Activated CD4-positive, CD25-positive, alpha-beta regulatory T cell treated with anti-CD3 and anti-CD28 coated beads, Interleukin-2, amount 50 U/mL, for 72 hours (primary cell): ENCODE data around the gene TEKT5.
"Not testable (repeated sequence)": the region's sequence is repeated elsewhere in the genome, so short reads cannot be mapped to it uniquely, and the experiment has no call there.

Source experiments
- DNase-seq: peaks from one replicate; pipeline ENCODE4 v3.0.0; 2021

Gene TEKT5

GRCh38 chr16:10629592-10629963, 65.2 kb downstream of the TEKT5 start:
- no peak for DNase-seq

- no peak for DNase-seq
These were observed 69.0 kb downstream of the TEKT5 start for GRCh38 chr16:10625595-10626357.

GRCh38 chr16:10624527-10624926, 70.2 kb downstream of the TEKT5 start:
- DNase-seq: no peak

GRCh38 chr16:10623059-10623458, 71.7 kb downstream of the TEKT5 start:
- DNase-seq: no peak

DNA sequence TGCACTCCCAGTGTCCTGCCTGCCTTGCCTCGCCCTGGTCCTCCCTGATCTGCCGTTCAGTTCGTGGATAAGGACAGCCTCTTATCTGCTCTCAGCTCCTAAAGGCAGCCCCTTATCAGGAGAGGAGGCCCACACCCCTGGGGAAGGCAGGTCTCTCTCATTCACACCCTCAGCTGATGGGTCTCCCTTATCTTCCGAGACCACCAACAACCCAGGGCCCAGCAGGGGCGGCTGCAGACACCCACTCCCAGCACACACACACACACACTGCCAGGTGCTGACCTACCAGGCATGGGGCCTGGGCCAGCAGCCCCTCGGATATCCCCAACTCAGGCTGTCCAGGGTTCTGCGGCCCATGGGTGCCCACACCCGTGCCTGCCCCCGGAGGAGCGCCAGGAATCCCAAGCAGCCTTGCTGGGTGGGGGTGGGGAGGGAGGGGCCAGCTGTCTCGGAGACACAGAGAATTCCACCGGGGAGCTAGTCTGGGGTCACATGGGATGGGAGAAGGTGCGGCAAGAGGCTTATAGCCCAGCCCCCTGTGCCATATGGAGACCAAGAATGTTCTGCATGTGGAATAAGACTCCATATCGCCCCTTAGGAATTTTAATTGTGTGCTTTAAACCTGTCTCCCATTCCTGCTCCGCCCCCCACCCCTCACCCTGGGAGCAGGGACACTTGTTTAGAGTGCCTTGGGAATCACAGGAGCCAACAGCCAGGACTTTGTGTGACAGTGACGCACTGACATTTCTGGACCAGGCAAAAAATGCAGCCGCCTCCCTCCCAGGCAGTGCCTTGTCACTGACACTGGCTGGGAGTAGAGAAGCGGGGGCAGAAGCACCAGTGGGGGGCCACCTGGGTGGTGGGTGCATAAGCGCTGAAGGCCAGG, 72.5 kb downstream of the TEKT5 start:
- no peak for DNase-seq

DNA sequence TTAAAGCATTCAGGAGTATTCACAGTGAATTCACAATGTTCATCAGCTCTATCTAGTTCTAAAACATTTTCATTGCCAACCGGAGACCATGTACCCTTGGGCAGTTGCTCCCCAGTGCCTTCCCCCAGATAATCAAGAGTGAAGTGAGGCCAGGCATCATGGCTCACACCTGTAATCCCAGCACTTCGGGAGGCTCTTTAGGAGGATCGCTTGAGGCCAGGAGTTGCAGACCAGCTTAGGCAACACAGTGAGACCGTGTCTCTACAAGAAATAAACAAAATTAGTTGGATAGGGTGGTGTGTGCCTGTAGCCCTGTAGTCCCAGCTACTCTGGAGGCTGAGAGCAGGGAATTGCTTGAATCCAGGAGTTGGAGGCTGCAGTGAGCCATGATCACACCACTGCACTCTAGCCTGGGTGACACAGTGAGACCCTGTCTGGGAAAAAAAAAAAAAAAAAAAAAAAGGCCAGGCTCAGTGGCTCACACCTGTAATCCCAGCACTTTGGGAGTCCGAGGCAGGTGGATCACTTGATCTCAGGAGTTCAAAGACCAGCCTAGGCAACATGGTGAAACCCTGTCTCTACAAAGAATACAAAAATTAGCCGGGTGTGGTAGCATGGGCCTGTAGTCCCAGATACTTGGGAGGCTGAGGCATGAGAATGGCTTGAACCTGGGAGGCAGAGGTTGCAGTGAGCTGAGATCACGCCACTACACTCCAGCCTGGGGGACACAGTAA, 73.3 kb downstream of the TEKT5 start:
- DNase-seq: not testable (repeated sequence)

DNA sequence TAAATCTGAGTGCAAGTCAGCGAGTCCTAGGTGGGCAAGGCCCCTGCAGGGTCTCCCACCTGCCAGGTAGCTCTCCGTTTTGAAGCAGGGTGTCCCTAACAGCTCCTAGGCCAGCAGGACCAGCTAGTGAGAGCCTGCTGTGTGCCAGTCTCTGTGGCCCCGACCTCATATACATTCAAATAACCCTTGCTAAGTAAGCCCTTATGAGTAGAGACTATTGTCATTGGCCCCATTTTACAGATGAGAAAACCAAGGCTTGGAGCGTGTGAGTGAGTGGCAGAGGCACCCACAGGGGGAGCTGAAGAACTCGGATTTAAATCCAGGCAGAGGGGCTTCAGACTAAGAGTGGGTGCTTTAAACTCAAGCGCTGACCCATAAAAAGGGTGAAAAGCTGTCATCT, 74.6 kb downstream of the TEKT5 start:
- DNase-seq: no peak

- no peak for DNase-seq
These were observed 75.4 kb downstream of the TEKT5 start for GRCh38 chr16:10619271-10619849.

GRCh38 chr16:10618710-10619209, 76.0 kb downstream of the TEKT5 start:
- DNase-seq: no peak

- DNase-seq: no peak
These were observed 76.9 kb downstream of the TEKT5 start for GRCh38 chr16:10617662-10618420.

GRCh38 chr16:10616756-10617640, 77.7 kb downstream of the TEKT5 start:
- DNase-seq: no peak

- no peak for DNase-seq
These were observed 78.3 kb downstream of the TEKT5 start for GRCh38 chr16:10616419-10616755.

DNA sequence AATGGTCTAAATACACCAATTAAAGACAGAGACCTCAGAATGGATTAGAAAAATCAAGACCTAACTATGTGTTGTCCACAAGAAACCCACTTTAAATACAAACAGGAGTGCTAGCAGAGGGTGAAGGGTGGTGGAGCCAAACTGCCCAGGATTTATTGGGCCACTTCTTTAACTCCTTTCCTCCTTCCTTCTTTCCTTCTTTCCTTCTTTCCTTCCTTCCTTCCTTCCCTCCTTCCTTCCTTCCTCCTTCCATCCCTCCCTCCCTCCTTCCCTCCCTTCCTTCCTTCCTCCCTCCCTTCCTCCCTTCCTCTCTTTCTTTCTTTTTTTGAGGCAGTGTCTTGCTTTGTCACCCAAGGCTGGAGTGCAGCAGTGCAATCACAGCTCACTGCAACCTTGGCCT, 80.0 kb downstream of the TEKT5 start:
- DNase-seq: no peak

DNA sequence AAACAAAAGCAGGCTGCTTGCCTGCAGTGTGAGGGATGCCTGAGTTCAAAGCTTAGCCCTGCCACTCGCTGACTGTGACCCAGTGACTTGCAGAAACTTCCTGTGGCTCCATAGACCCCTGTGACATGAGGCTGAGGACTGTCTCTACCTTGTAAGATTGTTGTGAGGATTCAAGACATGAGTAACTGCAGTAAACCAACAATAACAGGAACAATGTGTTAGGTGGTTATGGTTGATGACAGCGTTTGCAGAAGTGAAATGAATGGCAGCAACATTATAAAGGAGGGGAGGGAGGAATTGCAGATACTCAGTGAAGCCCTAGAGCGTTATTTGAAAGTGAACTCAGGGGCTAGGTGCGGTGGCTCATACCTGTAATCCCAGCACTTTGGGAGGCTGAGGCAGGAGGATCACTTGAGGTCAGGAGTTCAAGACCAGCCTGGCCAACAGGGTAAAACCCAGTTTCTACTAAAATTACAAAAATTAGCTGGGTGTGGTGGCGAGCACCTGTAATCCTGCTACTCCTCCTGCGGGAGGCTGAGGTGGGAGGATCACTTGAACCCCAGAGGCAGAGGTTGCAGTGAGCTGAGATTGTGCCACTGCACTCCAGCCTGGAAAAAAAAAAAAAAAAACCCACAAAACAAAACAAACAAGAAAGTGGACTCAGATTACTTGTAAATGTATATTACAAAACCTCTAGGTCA, 80.8 kb downstream of the TEKT5 start:
- DNase-seq: no peak

- DNase-seq: no peak
These were observed 82.0 kb downstream of the TEKT5 start for GRCh38 chr16:10612649-10613179.

GRCh38 chr16:10611825-10612342, 82.8 kb downstream of the TEKT5 start:
- no peak for DNase-seq

DNA sequence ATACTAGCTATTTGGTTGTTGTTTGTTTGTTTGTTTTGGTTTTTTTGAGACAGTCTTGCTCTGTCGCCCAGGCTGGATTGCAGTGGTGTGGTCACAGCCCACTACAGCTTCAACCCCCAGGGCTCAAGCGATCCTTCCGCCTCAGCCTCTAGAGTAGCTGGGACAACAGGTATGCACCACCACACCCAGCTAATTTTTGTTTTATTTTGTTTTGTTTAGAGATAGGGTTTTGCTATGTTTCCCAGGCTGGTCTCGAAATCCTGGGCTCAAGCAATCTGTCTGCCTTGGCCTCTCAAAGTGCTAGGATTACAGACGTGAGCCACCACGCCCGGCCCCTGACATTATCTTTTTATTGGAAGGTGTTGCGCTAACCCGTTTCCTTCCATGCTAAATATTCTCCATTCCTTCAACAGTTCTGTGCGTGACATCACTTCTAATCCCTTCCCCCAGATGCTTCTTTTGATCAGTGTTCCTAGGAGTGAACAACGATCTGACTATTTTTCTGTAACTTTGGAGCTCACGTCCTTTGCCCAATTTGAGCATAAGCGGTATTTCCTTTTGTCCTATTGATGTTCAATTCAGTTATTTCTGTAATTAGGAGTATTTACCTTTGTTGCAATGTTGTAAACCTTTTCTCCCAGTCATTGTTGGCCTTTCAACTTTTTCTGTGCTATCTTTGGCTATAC, 84.1 kb downstream of the TEKT5 start:
- no peak for DNase-seq

- DNase-seq: no peak
These were observed 85.3 kb downstream of the TEKT5 start for GRCh38 chr16:10609402-10609774.

DNA sequence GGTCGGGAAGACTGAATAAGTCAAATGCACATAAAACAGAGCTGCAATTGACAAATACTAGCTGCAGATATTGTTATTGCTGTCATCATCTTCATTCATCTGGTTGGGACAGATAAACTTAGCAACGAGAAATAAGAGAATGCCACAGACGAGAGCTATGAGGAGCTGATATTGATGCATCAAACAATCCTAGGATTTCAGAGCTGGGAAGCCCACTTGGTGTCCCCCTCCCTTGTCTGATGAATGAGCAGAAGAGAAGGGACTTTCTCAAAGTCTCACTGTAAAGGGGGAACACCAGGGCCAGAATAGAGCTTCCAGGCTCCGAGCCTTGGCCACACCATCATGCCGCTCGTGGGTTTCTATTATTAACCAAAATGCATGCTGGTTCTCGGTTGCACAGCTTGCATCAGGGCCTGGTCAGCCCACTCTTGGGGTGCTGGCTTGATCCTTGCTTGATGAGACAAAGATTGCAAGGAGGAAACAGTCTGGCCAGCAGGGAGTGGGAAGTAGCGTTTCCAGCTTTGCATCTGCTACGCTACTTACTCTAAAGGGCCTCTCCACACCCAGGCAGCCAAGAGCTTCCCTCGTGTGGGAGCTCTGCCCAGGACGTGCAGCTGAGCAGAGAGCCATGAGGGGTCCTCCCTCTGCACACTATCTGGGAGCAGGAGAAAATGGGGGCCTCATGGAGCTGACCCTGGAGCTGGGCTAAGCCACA, 85.9 kb downstream of the TEKT5 start:
- no peak for DNase-seq
